Measurements from ENCODE around the gene NTM. TPM values are rescaled to one million over a fixed set of nuclear protein-coding genes. Genes with fewer than 3 reads are reported as not detected.

NTM gene
- total RNA-seq, 1 donor from 2014 or later = 82.7 TPM

GRCh38 chr11:132346558-132347148, 976.2 kb downstream of the NTM start:
- no peak for TF ChIP-seq CTCF (IDR thresholded peaks at IDR 0.05)
- DNase-seq (ENCODE audit: extremely low spot score, unreplicated experiment) = no peak
- Mint-ChIP-seq H3K27me3 (ENCODE audit: unreplicated experiment) (peaks cover 14% of the 10 kb centered on the region), H3K4me3 (ENCODE audit: unreplicated experiment) (no peak overlapping the region), H3K4me1 (ENCODE audit: unreplicated experiment) (no peaks in the 10 kb centered on the region), H3K27ac (ENCODE audit: unreplicated experiment) (no peak overlapping the region), H3K36me3 (ENCODE audit: unreplicated experiment) (no peaks in the 10 kb centered on the region), H3K9me3 (ENCODE audit: unreplicated experiment) (no peaks in the 10 kb centered on the region)

GRCh38 chr11:132347156-132348090, 977.0 kb downstream of the NTM start:
- Mint-ChIP-seq H3K9me3 (ENCODE audit: unreplicated experiment) (no peaks in the 10 kb centered on the region), H3K4me3 (ENCODE audit: unreplicated experiment) (no peak overlapping the region), H3K4me1 (ENCODE audit: unreplicated experiment) (no peaks in the 10 kb centered on the region), H3K36me3 (ENCODE audit: unreplicated experiment) (no peaks in the 10 kb centered on the region), H3K27me3 (ENCODE audit: unreplicated experiment) (peaks cover 11% of the 10 kb centered on the region), H3K27ac (ENCODE audit: unreplicated experiment) (no peak overlapping the region)
- no peak for DNase-seq (ENCODE audit: extremely low spot score, unreplicated experiment)
- no peak for TF ChIP-seq CTCF (IDR thresholded peaks at IDR 0.05)

GRCh38 chr11:132349811-132350733, 979.7 kb downstream of the NTM start:
- Mint-ChIP-seq H3K4me3 (ENCODE audit: unreplicated experiment) (no peak overlapping the region), H3K4me1 (ENCODE audit: unreplicated experiment) (no peaks in the 10 kb centered on the region), H3K27ac (ENCODE audit: unreplicated experiment) (no peak overlapping the region), H3K27me3 (ENCODE audit: unreplicated experiment) (peaks cover 14% of the 10 kb centered on the region), H3K36me3 (ENCODE audit: unreplicated experiment) (no peaks in the 10 kb centered on the region), H3K9me3 (ENCODE audit: unreplicated experiment) (no peaks in the 10 kb centered on the region)
- no peak for DNase-seq (ENCODE audit: extremely low spot score, unreplicated experiment)
- no peak for TF ChIP-seq CTCF (IDR thresholded peaks at IDR 0.05)

- Mint-ChIP-seq H3K27ac (ENCODE audit: unreplicated experiment) (no peak overlapping the region), H3K36me3 (ENCODE audit: unreplicated experiment) (no peaks in the 10 kb centered on the region), H3K4me3 (ENCODE audit: unreplicated experiment) (no peak overlapping the region), H3K4me1 (ENCODE audit: unreplicated experiment) (no peaks in the 10 kb centered on the region), H3K9me3 (ENCODE audit: unreplicated experiment) (no peaks in the 10 kb centered on the region), H3K27me3 (ENCODE audit: unreplicated experiment) (peaks cover 16% of the 10 kb centered on the region)
- no peak for DNase-seq (ENCODE audit: extremely low spot score, unreplicated experiment)
- TF ChIP-seq CTCF (IDR thresholded peaks at IDR 0.05) = no peak
Observed at GRCh38 chr11:132351050-132351449, 980.6 kb downstream of the NTM start.

Data from osteocyte (in vitro differentiated cells).